Stimulated activated naive CD8-positive, alpha-beta T cell treated with anti-CD3 and anti-CD28 coated beads, Interleukin-15, amount 100 ng/mL, for 72 hours (primary cell): ENCODE measurements around the gene EPHA8.

Source experiments
- ATAC-seq: fragments of 150-1000 bp; cut with Tn5 transposase; 2 replicates; pipeline ENCODE4 v1.10.0; 2021; ENCODE audit warnings: mild to moderate bottlenecking, moderate library complexity
- DNase-seq, 2 donors: peaks; one replicate each; pipeline ENCODE4 v3.0.0; 2021 to 2022
- H3K27ac Mint-ChIP-seq, 2 donors: one replicate each; pipeline ENCODE4 v1.8.0; 2022; ENCODE audit warnings: mild to moderate bottlenecking in 2 of 2, mixed read lengths in 2 of 2, moderate library complexity in 2 of 2
- H3K27me3 Mint-ChIP-seq: one replicate; pipeline ENCODE4 v1.8.0; 2022; ENCODE audit warnings: mixed read lengths
- H3K4me1 Mint-ChIP-seq: one replicate; pipeline ENCODE4 v1.8.0; 2022; ENCODE audit warnings: mild to moderate bottlenecking, mixed read lengths
- H3K4me3 Mint-ChIP-seq, 2 donors: one replicate each; pipeline ENCODE4 v1.8.0; 2022; ENCODE audit warnings: mild to moderate bottlenecking in 2 of 2, mixed read lengths in 2 of 2, moderate library complexity in 1 of 2
- H3K9me3 Mint-ChIP-seq, 2 donors: one replicate each; pipeline ENCODE4 v1.8.0; 2022; ENCODE audit warnings: mixed read lengths in 2 of 2

The EPHA8 gene

GRCh38 chr1:22627331-22627730 is 64.0 kb downstream of the EPHA8 start:
- DNase-seq (no peak), ATAC-seq (no peak)
- H3K27ac Mint-ChIP-seq: no peak overlapping the region
- no peaks in the 10 kb centered on the region for H3K9me3 Mint-ChIP-seq
- H3K4me1 Mint-ChIP-seq: no peaks in the 10 kb centered on the region
- no peak overlapping the region for H3K4me3 Mint-ChIP-seq
- peaks cover 85% of the 10 kb centered on the region for H3K27me3 Mint-ChIP-seq

- Mint-ChIP-seq H3K27me3 (peaks cover 98% of the 10 kb centered on the region), H3K4me3 (no peak overlapping the region), H3K9me3 (no peaks in the 10 kb centered on the region), H3K27ac (no peak overlapping the region), H3K4me1 (no peaks in the 10 kb centered on the region)
- ATAC-seq (no peak), DNase-seq (no peak)
These were observed 65.6 kb downstream of the EPHA8 start for GRCh38 chr1:22628698-22629444.

- ATAC-seq (no peak), DNase-seq (no peak)
- Mint-ChIP-seq H3K27ac (no peak overlapping the region), H3K4me3 (no peak overlapping the region), H3K4me1 (no peaks in the 10 kb centered on the region), H3K9me3 (no peaks in the 10 kb centered on the region), H3K27me3 (peaks cover 91% of the 10 kb centered on the region)
These were observed 66.6 kb downstream of the EPHA8 start for GRCh38 chr1:22629886-22630285.

- peaks cover 60% of the 10 kb centered on the region for H3K27me3 Mint-ChIP-seq
- DNase-seq (no peak), ATAC-seq (no peak)
- no peaks in the 10 kb centered on the region for H3K4me1 Mint-ChIP-seq
- no peaks in the 10 kb centered on the region for H3K9me3 Mint-ChIP-seq
- no peak overlapping the region for H3K27ac Mint-ChIP-seq
- H3K4me3 Mint-ChIP-seq: no peak overlapping the region
These were observed 70.6 kb downstream of the EPHA8 start for GRCh38 chr1:22633697-22634463.

- Mint-ChIP-seq H3K9me3 (no peaks in the 10 kb centered on the region), H3K4me1 (no peaks in the 10 kb centered on the region), H3K27me3 (peaks cover 50% of the 10 kb centered on the region), H3K27ac (no peak overlapping the region), H3K4me3 (no peak overlapping the region)
- ATAC-seq (no peak), DNase-seq (no peak)
These were observed 72.1 kb downstream of the EPHA8 start for GRCh38 chr1:22635436-22635835.

GRCh38 chr1:22636353-22636752 is 73.1 kb downstream of the EPHA8 start, which contains the start of gene C1QA:
Gene C1QA, plus strand, starts transcription at chr1:22636628. Its CDS starts 989 bp downstream, at chr1:22637617.
- no peak for ATAC-seq
- H3K9me3 Mint-ChIP-seq: no peaks in the 10 kb centered on the region
- DNase-seq: no peak
- H3K27me3 Mint-ChIP-seq: peaks cover 47% of the 10 kb centered on the region
- H3K4me1 Mint-ChIP-seq: no peaks in the 10 kb centered on the region
- H3K4me3 Mint-ChIP-seq: no peak within 1 kb of the TSS
- no peak within 1 kb of the TSS for H3K27ac Mint-ChIP-seq

GRCh38 chr1:22636927-22637326 is 73.6 kb downstream of the EPHA8 start:
- H3K4me1 Mint-ChIP-seq: no peaks in the 10 kb centered on the region
- H3K4me3 Mint-ChIP-seq: no peak overlapping the region
- no peak overlapping the region for H3K27ac Mint-ChIP-seq
- peaks cover 47% of the 10 kb centered on the region for H3K27me3 Mint-ChIP-seq
- H3K9me3 Mint-ChIP-seq: no peaks in the 10 kb centered on the region
- DNase-seq (no peak), ATAC-seq (no peak)

GRCh38 chr1:22637907-22638445 is 74.7 kb downstream of the EPHA8 start:
- no peak for ATAC-seq
- Mint-ChIP-seq H3K9me3 (no peaks in the 10 kb centered on the region), H3K27me3 (peaks cover 45% of the 10 kb centered on the region), H3K27ac (no peak overlapping the region), H3K4me1 (no peaks in the 10 kb centered on the region), H3K4me3 (no peak overlapping the region)
- no peak for DNase-seq

GRCh38 chr1:22638476-22639234 is 75.4 kb downstream of the EPHA8 start:
- DNase-seq (no peak), ATAC-seq (no peak)
- no peak overlapping the region for H3K4me3 Mint-ChIP-seq
- no peak overlapping the region for H3K27ac Mint-ChIP-seq
- no peaks in the 10 kb centered on the region for H3K4me1 Mint-ChIP-seq
- no peaks in the 10 kb centered on the region for H3K9me3 Mint-ChIP-seq
- peaks cover 45% of the 10 kb centered on the region for H3K27me3 Mint-ChIP-seq

- Mint-ChIP-seq H3K4me1 (no peaks in the 10 kb centered on the region), H3K9me3 (no peaks in the 10 kb centered on the region), H3K27ac (no peak overlapping the region), H3K4me3 (no peak overlapping the region), H3K27me3 (peaks cover 39% of the 10 kb centered on the region)
- ATAC-seq (no peak), DNase-seq (no peak)
These were observed 76.0 kb downstream of the EPHA8 start for GRCh38 chr1:22639286-22639685.

- H3K4me3 Mint-ChIP-seq: no peak overlapping the region
- no peak overlapping the region for H3K27ac Mint-ChIP-seq
- no peak for DNase-seq
- H3K4me1 Mint-ChIP-seq: no peaks in the 10 kb centered on the region
- peaks cover 46% of the 10 kb centered on the region for H3K27me3 Mint-ChIP-seq
- ATAC-seq: no peak
- H3K9me3 Mint-ChIP-seq: no peaks in the 10 kb centered on the region
These were observed 78.0 kb downstream of the EPHA8 start for GRCh38 chr1:22641247-22641646.

- H3K27me3 Mint-ChIP-seq: peaks cover 42% of the 10 kb centered on the region
- no peak overlapping the region for H3K4me3 Mint-ChIP-seq
- DNase-seq: peak; percentile 67 to 68
These were observed 78.8 kb downstream of the EPHA8 start for GRCh38 chr1:22641906-22642636.

GRCh38 chr1:22643381-22643780 is 80.1 kb downstream of the EPHA8 start, which contains the start of gene C1QC:
Gene C1QC, plus strand, starts transcription at chr1:22643633. Its CDS starts 391 bp downstream, at chr1:22644024.
- no peaks in the 10 kb centered on the region for H3K4me1 Mint-ChIP-seq
- H3K4me3 Mint-ChIP-seq: no peak within 1 kb of the TSS
- no peaks in the 10 kb centered on the region for H3K9me3 Mint-ChIP-seq
- ATAC-seq (no peak), DNase-seq (no peak)
- no peak within 1 kb of the TSS for H3K27ac Mint-ChIP-seq
- peaks cover 42% of the 10 kb centered on the region for H3K27me3 Mint-ChIP-seq

More at GRCh38 chr1:22641906-22642636, 78.8 kb downstream of the EPHA8 start:
- Mint-ChIP-seq H3K27ac (no peak overlapping the region), H3K9me3 (no peaks in the 10 kb centered on the region), H3K4me1 (no peaks in the 10 kb centered on the region)
- peak; percentile 84 for ATAC-seq

- no peak for ATAC-seq
- Mint-ChIP-seq H3K27ac (no peak overlapping the region), H3K4me3 (no peak overlapping the region), H3K4me1 (no peaks in the 10 kb centered on the region), H3K27me3 (peaks cover 40% of the 10 kb centered on the region), H3K9me3 (no peaks in the 10 kb centered on the region)
- no peak for DNase-seq
These were observed 80.6 kb downstream of the EPHA8 start for GRCh38 chr1:22643928-22644327.

GRCh38 chr1:22645931-22646330 is 82.6 kb downstream of the EPHA8 start:
- Mint-ChIP-seq H3K4me3 (no peak overlapping the region), H3K27me3 (peaks cover 32% of the 10 kb centered on the region), H3K9me3 (no peaks in the 10 kb centered on the region), H3K27ac (no peak overlapping the region), H3K4me1 (no peaks in the 10 kb centered on the region)
- ATAC-seq: no peak
- DNase-seq: no peak
